ENCODE data around the gene NOC2L.

DNA sequence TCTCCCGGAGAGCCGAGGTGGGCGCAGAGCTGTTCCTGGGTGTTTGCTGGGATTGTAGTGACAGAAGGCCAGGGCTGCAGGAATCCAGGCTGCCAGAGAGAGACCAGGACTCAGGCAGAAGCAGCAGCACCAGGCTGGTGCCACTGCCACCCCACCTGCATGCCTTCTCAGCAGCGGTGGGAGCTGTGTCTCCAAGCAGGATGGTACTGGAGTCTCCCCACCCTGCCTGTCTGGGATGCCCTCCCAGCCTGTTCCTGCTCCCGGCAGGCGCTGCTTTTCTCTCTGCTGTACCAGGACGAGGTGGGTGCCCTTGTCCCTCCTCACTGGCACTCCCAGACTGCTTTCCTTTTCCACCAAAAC, 45.3 kb upstream of the NOC2L start:
- TF ChIP-seq POLR2AphosphoS5 (IDR thresholded peaks at IDR 0.05): no peak
- TF ChIP-seq, protein P1, sequence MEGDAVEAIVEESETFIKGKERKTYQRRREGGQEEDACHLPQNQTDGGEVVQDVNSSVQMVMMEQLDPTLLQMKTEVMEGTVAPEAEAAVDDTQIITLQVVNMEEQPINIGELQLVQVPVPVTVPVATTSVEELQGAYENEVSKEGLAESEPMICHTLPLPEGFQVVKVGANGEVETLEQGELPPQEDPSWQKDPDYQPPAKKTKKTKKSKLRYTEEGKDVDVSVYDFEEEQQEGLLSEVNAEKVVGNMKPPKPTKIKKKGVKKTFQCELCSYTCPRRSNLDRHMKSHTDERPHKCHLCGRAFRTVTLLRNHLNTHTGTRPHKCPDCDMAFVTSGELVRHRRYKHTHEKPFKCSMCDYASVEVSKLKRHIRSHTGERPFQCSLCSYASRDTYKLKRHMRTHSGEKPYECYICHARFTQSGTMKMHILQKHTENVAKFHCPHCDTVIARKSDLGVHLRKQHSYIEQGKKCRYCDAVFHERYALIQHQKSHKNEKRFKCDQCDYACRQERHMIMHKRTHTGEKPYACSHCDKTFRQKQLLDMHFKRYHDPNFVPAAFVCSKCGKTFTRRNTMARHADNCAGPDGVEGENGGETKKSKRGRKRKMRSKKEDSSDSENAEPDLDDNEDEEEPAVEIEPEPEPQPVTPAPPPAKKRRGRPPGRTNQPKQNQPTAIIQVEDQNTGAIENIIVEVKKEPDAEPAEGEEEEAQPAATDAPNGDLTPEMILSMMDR (IDR thresholded peaks at IDR 0.05 in 8 of 11, conservative IDR thresholded peaks at IDR 0.05 in 3 of 11): no peak

All from spleen (tissue), 7 donors.